Measurements from ENCODE around the gene TOPAZ1. TPM values are rescaled to one million over a fixed set of nuclear protein-coding genes. Genes with fewer than 3 reads are reported as not detected.

TOPAZ1 gene
- not detected in 2 replicates for total RNA-seq (2021)
- long read RNA-seq = 0 reads

DNA sequence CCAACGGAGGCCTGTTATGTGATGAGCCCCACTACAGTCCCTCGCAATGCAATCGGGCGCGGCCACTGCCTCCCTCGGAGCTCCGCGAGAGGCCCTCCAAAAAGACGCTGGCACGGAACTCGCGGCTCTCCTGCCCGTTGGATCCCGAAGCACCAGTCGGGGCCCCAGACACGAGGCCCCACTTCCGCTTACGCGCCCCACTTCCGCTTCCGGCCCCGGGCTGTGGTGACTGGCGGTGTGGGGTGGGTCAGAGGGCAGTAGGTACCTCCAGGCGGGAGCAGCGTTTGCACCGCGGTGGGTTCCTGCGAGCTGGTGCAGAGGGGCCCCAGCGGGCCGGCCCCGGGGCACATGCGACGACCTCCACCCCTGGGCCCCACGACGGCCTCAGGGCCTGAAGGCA lies at the start of gene TOPAZ1:
TSS of gene TOPAZ1 (plus strand) at position 181 of the 400 bp plus-strand sequence. CDS start at position 349, 168 bp downstream.
- Mint-ChIP-seq H3K27me3 (ENCODE audit: low read depth) (peaks cover 4% of the 10 kb centered on the region; the same call in 1 of the 2 replicates), H3K36me3 (ENCODE audit: insufficient read depth in 1 of 3, low read depth in 3 of 3) (no peaks in the 10 kb centered on the region), H3K9me3 (no peaks in the 10 kb centered on the region), H3K4me3 (no peak within 1 kb of the TSS), H3K4me1 (peaks cover 2 to 4% of the 10 kb centered on the region in 2 experiments; a peak in 1 of 4 replicates), H3K27ac (no peak within 1 kb of the TSS; a peak in 2 of 7 replicates)
- Histone ChIP-seq H4K20me1 (ENCODE audit: control insufficient read depth, insufficient read depth, insufficient read length) (no peaks in the 10 kb centered on the region), H3K9ac (ENCODE audit: extremely low read depth, insufficient read length, low read length) (no peak within 1 kb of the TSS), H4K5ac (ENCODE audit: insufficient read length, low read depth, low read length) (no peak within 1 kb of the TSS), H2AFZ (ENCODE audit: low read length) (no peak within 1 kb of the TSS), H3K27me3 (ENCODE audit: insufficient read depth, low read length) (no peaks in the 10 kb centered on the region), H2AK5ac (ENCODE audit: insufficient read length, low read length) (no peak within 1 kb of the TSS), H2BK5ac (ENCODE audit: insufficient read length, low read length) (no peak within 1 kb of the TSS), H3K9me3 (ENCODE audit: control insufficient read depth, low read depth, low read length) (no peaks in the 10 kb centered on the region), H2BK20ac (ENCODE audit: low read depth, low read length, poor library complexity, severe bottlenecking) (no peak within 1 kb of the TSS), H3K18ac (ENCODE audit: insufficient read length, low read depth, low read length) (no peak within 1 kb of the TSS), H3K4me1 (ENCODE audit: insufficient read depth, low read length) (no peaks in the 10 kb centered on the region), H4K8ac (replicated peaks; ENCODE audit: insufficient read length, low read depth, low read length) (no peak within 1 kb of the TSS), H3K56ac (ENCODE audit: insufficient read length, low read depth, low read length) (no peak within 1 kb of the TSS), H3K23me2 (ENCODE audit: insufficient read length, low read depth, low read length, poor library complexity, severe bottlenecking) (no peaks in the 10 kb centered on the region), H2BK15ac (ENCODE audit: low read depth, low read length) (no peak within 1 kb of the TSS), H3K27ac (ENCODE audit: insufficient read length, low read depth, low read length) (no peak within 1 kb of the TSS), H3K23ac (ENCODE audit: insufficient read length, low read depth, low read length) (no peak within 1 kb of the TSS), H2BK12ac (ENCODE audit: insufficient read length, low read depth, low read length) (no peak within 1 kb of the TSS), H4K91ac (ENCODE audit: insufficient read length, low read depth, low read length) (no peak within 1 kb of the TSS), H3K14ac (ENCODE audit: insufficient read depth, low read length) (no peak within 1 kb of the TSS), H3T11ph (ENCODE audit: low read length) (no peak within 1 kb of the TSS), H3K4ac (ENCODE audit: low read depth, low read length) (no peak within 1 kb of the TSS), H2BK120ac (ENCODE audit: low read depth, low read length, poor library complexity, severe bottlenecking) (no peak within 1 kb of the TSS), H3K79me1 (ENCODE audit: insufficient read depth, low read depth, low read length, poor library complexity, severe bottlenecking) (no peaks in the 10 kb centered on the region), H3K4me2 (ENCODE audit: insufficient read depth, insufficient read length, low read length) (no peak within 1 kb of the TSS), H3K79me2 (ENCODE audit: insufficient read depth, low read length) (no peaks in the 10 kb centered on the region)
- DNase-seq = no peak
- TF ChIP-seq, protein P1, sequence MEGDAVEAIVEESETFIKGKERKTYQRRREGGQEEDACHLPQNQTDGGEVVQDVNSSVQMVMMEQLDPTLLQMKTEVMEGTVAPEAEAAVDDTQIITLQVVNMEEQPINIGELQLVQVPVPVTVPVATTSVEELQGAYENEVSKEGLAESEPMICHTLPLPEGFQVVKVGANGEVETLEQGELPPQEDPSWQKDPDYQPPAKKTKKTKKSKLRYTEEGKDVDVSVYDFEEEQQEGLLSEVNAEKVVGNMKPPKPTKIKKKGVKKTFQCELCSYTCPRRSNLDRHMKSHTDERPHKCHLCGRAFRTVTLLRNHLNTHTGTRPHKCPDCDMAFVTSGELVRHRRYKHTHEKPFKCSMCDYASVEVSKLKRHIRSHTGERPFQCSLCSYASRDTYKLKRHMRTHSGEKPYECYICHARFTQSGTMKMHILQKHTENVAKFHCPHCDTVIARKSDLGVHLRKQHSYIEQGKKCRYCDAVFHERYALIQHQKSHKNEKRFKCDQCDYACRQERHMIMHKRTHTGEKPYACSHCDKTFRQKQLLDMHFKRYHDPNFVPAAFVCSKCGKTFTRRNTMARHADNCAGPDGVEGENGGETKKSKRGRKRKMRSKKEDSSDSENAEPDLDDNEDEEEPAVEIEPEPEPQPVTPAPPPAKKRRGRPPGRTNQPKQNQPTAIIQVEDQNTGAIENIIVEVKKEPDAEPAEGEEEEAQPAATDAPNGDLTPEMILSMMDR (conservative IDR thresholded peaks at IDR 0.05) = no peak
- WGBS (ENCODE audit: extremely low coverage, insufficient read length, low lambda C conversion rate) = no CpG with 5 or more reads among the region's 35 CpGs
